22Rv1 (cell line): ENCODE measurements around the gene PSMG4.

Experiments used
- H3K27ac ChIP-seq: fragments of 450-650 bp; 2 replicates; pipeline ENCODE4 v1.5.1; 2017
- CTCF ChIP-seq: fragments of 450-650 bp; IDR thresholded peaks from 2 replicates; pipeline ENCODE4 v1.5.1; 2017; ENCODE audit warnings: mild to moderate bottlenecking
- ZFX ChIP-seq: fragments of 450-650 bp; IDR thresholded peaks from 2 replicates; pipeline ENCODE4 v1.6.1; 2017; ENCODE audit warnings: antibody characterized with exemption, borderline replicate concordance

The PSMG4 gene

GRCh38 chr6:3299221-3299620, 40.5 kb downstream of the PSMG4 start:
- no peak for TF ChIP-seq ZFX
- TF ChIP-seq CTCF = no peak
- H3K27ac ChIP-seq = no peak overlapping the region

- no peak overlapping the region for H3K27ac ChIP-seq
- TF ChIP-seq ZFX (no peak), CTCF (no peak)
These were observed 42.8 kb downstream of the PSMG4 start for GRCh38 chr6:3301506-3301905.

DNA sequence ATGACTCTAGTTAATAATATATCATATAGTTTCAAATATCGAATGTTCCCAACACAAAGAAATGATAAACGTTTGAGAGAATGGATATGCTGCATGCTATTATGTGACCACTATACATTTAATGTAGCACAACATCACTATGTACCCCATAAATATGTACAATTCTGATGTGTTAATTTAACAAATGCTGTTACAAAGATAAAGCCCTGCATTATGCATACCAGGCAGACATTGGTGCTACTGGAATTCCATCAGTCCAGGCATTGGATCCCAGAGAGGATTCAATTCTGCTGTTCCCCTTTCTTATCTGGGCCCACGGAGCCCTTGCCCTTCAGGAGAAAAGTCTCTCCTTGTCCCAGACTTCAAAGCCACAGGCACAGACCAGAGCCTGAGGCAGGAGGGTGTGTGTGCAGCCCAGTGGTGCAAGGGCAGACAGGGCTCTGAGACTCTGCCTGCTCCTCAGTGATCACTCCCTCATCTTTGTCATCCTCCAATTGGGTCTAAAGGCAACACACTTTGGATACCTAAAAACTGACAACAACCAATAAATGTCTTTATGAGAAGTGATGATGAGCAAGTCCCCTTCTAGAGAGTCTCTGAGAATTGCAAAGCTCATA, 45.2 kb downstream of the PSMG4 start:
- TF ChIP-seq CTCF = no peak
- no peak for TF ChIP-seq ZFX
- no peak overlapping the region for H3K27ac ChIP-seq

- no peak overlapping the region for H3K27ac ChIP-seq
- TF ChIP-seq ZFX (no peak), CTCF (no peak)
These were observed 45.9 kb downstream of the PSMG4 start for GRCh38 chr6:3304500-3305215.

- TF ChIP-seq ZFX (no peak), CTCF (no peak)
These were observed 46.4 kb downstream of the PSMG4 start for GRCh38 chr6:3305216-3305565.

DNA sequence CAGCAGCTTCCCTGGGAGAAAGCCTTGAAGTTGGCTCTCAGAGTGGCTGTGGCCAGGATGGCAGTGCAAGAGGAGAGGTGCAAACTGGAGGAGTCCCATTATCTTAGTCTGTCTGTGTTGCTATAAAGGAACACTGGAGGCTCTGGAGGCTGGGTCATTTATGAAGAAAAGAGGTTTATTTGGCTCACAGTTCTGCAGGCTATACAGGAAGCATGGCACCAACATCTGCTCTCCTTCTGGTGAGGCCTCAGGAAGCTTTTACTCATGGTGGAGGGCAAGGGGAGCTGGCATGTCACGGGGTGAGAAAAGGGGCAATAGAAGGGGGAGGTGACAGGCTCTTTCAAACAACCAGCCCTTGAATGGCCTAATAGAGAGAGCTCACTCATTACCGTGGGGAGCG, 47.1 kb downstream of the PSMG4 start:
- no peak for TF ChIP-seq CTCF
- no peak for TF ChIP-seq ZFX

More at GRCh38 chr6:3305216-3305565, 46.4 kb downstream of the PSMG4 start:
- no peak overlapping the region for H3K27ac ChIP-seq

GRCh38 chr6:3306848-3307247, 48.1 kb downstream of the PSMG4 start:
- H3K27ac ChIP-seq = no peak overlapping the region
- TF ChIP-seq CTCF = no peak
- no peak for TF ChIP-seq ZFX

More for the DNA sequence above, 47.1 kb downstream of the PSMG4 start:
- H3K27ac ChIP-seq = no peak overlapping the region
